Fibroblast of skin of left biceps (primary cell): Measurements from ENCODE around the gene NXF1.
"Not testable (repeated sequence)": the region's sequence is repeated elsewhere in the genome, so short reads cannot be mapped to it uniquely, and the experiment has no call there.

ENCODE experiments used
- DNase-seq, 2 experiments: peaks; one replicate each; pipeline ENCODE4 v3.0.0-alpha.2; 2013; ENCODE audit warnings: low read depth in 2 of 2

The NXF1 gene

GRCh38 chr11:62787005-62787759 lies 18.1 kb downstream of the NXF1 start, which contains the start of gene TMEM179B:
Gene TMEM179B (plus strand): TSS chr11:62787402. CDS start chr11:62787432, 30 bp downstream.
- peak; percentile 89 to 92 for DNase-seq

DNA sequence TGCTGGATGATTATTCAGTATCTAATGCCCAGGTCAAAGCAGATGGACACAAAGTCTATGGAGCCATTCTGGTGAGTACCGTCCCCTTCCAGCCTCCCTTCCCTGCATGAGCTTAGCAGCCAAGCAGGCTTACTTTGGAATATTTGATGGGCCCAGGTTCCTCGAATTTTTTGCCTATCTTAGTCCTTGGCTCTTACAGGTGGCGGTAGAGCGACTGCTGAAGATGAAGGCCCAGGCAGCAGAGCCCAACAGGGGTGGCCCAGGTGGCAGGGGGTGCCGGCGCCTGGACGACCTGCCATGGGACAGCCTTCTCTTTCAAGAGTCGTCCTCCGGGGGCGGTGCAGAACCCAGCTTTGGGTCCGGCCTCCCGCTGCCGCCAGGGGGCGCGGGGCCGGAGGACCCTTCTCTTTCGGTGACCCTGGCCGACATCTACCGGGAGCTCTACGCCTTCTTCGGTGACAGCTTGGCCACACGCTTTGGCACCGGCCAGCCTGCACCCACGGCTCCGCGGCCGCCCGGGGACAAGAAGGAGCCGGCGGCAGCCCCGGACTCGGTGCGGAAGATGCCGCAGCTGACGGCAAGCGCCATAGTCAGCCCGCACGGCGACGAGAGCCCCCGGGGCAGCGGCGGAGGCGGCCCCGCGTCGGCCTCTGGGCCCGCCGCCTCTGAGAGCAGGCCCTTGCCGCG lies 18.8 kb downstream of the NXF1 start:
- DNase-seq = peak in 1 of 2 experiments; percentile 52

- DNase-seq = no peak
Measured at GRCh38 chr11:62782753-62783152, 22.5 kb downstream of the NXF1 start.

DNA sequence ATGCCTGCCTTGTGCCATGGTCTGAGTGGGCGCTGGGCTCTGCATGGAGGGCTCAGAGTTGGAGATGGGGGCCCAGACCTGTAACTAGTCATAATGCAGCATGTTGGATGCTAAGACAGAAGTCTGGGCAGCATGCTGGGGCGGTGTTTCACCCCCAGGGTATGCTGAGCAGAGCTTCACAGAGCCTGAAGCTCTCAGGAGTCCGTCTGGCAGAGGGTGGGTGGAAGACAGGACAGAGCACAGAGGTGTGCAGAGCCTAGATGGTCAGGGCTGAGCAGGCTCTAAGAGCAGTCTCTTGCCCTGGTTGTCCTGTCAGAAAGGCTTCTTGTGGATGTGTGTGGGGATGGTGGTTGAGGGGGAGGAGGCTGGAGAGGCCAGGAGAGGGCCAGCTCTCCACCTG lies 26.8 kb downstream of the NXF1 start:
- DNase-seq = no peak

DNA sequence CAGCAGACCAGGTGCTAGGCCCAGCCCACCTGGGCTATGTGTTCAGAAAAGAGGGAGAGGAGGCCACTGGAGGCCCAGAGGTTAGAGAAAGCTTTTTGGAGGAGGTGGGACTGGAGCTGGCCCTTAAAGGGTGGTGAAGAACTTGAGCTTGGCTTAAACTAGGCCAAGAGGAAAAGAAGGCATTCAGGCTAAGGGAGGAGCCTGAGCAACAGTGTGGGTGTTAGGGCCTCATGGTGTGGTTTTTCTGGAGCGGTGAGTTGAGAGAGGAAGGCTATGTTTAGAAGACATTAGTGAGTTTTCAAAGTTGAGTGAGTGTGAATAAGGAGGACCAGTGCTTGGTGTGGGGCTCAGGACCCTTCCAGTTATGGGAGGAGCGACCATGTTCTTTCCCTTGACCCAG lies 27.9 kb downstream of the NXF1 start:
- DNase-seq = no peak

GRCh38 chr11:62775646-62776045 lies 29.6 kb downstream of the NXF1 start:
- no peak for DNase-seq

DNA sequence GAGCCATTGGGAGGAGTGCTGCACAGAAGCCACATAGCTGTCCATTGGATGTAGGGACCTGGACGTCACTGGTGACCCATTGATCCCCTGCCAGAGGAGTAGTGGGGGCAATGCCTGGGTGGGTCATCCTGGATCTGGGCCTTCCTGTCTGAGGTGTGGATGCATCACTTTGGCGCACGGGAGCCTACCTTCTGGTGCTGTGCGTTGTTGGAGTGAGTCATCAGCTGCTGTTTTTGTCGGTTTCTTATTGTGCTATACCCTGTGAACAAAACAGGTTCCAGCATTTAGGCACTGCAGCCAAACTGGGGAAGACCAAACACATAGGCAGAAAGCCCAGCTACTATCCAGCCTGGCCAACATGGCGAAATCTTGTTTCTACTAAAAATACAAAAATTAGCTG lies 30.8 kb downstream of the NXF1 start:
- DNase-seq = no peak

- DNase-seq = peak; percentile 89 to 90
Measured at GRCh38 chr11:62771144-62772021, 33.9 kb downstream of the NXF1 start, which contains the start of gene TAF6L. Gene TAF6L (plus strand): TSS chr11:62771396. CDS start chr11:62775784, 4,388 bp downstream.

DNA sequence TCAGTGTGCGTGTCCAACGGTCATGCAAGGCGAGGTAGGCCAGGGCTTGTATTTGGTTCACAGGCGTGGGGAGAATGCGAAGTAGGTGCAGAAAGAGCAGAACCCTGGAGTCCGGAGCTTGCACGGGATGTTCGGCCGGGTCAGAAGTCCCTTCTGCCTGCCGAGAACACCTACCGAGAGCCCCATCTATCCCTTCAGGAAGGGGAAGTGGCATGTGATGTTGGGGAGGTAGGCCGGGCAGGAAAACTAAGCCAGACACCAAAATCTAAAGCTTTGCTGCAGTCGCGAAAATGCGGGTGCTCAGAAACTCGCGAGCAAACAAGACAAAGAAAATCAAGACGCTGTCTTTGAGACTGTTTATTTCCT lies 34.5 kb downstream of the NXF1 start:
- no peak for DNase-seq

- not testable (repeated sequence) for DNase-seq
Measured at GRCh38 chr11:62760867-62761227, 44.4 kb downstream of the NXF1 start.

DNA sequence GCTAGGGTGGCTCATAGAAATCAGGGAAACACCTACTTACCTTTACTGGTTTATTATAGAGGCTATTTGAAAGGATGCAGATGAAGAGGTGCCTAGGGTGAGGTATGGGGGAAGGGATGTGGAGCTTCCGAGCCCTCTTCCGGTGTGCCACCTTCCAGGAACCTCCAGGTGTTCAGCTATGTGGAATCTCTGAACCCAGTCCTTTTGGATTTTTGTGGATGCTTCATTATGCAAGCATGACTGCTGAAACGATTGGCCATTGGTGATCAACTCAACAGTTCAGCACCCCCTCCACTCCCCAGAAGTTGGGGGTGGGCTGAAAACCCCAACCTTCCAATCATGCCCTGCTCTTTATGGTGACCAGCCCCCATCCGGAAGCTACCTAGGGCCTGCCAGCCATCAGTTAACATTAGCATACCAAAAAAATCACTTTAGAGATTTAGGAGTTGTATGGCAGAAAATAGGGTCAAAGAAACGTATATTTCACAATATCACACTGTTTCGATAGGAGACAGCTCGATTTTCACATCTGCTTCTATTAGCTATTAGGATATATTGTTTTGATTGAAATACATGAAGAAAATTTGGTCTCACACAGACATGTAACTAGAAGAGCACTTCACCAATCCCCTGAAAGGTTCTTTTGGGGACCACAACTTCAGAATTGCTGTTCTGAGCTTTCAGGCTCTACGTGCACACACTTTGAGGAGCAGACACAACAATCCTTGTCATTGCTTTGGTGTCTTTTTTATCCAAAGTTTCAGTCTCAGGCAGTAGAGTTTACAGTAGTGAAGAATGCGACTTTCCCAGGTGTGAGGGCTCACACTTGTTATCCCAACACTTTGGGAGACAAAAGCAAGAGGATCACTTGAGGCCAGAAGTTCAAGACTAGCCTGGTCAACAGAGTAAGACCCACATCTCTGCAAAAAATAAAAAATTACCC lies 47.1 kb downstream of the NXF1 start:
- no peak for DNase-seq

DNA sequence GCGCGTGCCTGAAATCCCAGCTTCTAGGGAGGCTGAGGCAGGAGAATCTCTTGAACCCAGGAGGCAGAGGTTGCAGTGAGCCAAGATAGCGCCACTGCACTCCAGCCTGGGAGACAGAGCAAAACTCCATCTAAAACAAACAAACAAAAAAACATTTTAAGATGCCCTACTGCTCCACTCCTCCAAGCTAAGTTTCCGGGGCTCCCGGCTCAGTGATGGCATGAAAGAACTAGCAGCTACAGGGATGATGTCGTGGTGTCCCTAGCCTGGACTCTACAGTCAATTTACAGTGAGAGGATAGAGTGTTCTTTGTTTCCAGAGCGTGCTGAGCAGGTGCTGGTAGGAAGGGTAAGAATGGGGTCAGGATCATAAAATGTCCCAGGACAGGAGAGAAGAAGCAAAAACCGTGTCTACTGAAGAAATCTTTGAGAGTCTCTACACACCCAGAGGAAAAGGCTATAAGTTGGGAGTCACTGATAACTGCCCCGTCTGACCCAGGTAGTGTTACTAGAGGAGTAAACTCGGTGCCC lies 50.1 kb downstream of the NXF1 start:
- DNase-seq = no peak

DNA sequence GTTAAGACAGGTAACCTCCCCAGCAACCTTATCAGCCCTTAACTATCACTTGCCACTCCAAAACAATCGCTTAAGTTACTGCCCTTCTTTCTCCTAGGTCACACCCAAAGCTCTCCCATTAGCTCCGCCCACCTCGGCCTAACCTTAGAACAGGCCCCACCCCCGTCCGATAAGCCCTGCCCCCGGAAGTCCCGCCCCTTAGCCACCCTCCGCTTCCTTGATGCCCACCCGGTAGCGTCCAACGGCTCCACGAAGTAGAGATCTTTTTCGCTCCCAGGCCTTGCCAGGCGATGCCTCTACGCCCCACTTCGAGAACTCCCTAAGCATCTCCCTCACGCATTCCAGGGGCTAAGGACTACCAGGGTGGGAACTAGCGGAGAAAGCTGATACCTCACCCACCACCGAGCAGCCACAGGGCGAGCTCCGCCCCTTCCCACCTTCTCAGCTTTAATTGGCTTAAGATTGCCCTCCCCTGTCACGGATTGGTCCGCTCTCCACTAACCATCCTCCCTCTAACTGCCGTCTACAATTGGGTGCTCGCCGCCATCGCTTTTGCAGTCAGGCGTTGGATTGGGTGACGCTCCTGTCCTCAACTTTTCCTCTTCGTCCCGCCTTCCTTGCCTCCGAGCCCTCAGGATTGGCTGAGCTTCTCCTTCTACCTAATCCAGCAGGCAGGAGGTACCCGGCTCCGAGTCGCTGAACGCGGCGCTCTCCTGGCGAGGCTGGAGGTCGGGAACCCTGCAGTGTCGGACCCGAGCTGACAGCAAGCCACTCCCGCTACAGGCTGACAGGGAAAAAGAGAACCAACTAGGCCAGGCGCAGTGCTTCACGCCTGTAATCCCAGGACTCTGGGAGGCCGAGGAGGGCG lies 51.3 kb downstream of the NXF1 start, which contains the start of gene ZBTB3:
ZBTB3 (minus strand) TSS at position 425 of the 868 bp plus-strand sequence. CDS start 496 bp downstream, outside the sequence.
- peak; percentile 96 to 97 for DNase-seq

DNA sequence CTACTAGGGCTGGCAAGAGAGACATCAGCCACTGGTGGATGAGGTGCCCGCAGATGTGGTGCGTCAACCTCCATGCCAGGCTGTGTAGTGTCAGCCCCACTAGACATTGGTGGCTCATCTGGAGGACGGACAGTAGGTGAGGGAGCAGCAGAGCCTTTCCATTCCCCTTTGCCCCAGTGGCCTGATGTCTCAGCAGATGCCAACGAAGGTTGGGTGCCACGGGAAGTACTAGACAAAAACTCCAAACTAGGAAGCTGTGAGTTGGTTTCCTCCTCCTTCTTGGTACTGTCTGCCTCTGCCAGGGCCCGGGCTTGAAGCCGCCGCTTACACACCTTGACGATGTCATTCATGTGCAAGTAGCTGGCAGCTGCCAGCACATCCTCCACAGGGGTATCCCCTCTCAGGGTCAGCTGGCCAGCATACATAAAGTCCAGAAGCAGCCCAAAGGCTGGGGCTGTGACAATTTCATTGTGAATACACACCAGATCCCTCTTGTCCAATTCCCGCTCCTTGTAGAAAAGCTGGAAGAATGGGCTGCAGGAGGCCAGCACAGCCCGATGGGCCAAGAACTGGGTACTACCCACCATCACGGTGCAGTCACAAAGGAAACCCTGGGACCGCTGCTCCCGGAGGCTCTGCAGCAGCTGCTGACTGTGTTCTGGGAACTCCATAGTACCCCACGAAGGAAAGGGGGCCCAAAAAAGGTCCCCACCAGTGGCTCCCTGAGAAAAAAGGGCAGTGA lies 52.1 kb downstream of the NXF1 start:
- DNase-seq = no peak

DNA sequence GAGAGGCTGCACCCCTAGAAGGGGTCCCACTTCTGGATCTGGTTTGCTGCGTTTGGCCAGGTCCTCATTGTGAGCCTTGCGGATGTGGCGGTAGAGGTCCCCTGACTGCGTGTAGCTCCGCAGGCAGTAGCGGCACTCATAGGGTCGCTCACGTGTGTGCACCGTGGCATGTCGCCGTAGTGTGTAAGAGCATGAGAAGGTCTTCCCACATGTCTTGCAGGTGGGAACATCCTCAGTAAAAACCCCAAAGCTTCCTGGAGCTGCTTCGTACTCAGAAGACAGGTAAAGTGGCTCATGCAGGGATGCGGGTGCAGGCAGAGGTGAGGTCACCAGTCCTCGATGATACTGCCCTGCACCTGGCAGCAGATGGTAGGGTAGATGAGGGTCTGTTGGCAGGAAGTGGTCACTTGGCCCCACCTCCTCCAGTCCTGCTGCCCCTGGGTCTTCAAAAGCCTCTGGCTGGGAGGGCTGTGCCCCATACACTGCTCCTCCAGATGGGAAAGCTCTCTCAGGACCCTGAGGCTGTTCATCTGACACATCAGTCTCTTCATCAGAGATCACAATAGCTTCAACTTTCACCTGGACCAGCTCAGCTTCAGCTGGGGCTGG lies 53.0 kb downstream of the NXF1 start:
- no peak for DNase-seq

DNA sequence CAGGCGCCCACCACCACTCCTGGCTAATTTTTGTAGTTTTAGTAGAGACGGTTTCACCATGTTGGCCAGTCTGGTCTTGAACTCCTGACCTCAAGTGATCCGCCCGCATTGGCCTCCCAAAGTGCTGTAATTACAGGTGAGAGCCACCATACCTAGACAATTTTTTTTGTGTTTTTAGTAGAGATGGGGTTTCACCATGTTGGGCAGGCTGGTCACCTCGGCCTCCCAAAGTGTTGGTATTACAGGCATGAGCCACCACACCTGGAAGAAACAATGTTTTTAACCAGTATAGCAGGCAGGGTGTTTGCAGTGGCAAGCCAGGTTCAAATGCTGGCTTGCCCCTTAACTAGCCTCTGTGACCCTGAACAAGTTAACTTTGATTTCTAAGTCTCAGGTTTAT lies 55.3 kb downstream of the NXF1 start:
- not testable (repeated sequence) for DNase-seq

DNA sequence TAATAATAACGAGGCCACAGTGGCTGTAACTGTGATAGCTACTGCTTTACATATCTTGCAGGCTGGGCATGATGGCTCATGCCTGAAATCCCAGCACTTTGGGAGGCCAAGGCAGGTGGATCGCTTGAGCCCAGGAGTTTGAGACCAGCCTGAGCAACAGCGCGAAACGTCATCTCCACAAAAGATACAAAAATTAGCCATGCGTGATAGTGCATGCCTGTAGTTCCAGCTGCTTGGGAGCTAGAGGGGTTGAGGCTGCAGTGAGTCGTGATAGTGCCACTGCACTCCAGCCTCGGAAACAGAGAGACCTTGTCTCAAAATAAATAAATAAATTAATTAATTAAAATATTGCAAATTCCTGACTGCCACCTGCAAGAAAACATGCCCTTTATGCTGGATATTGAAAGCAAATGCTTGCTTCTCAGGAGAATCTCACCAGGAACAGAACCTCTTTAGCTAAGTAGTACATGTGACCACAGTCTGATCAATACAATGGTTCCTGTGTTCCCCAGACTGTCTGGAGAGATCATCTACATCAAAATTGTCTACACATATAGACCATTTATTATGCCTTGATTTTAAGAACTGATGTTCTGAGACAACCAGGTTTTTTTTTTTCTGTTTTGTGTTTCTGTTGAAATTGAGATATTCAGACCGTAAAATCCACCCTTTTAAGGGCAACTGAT lies 57.6 kb downstream of the NXF1 start:
- DNase-seq = no peak
